GM12878 (cell line): Measurements from ENCODE around the gene PRSS1.

ENCODE experiments used
- BCL11A ChIP-seq: IDR thresholded peaks from 2 replicates; pipeline ENCODE4 v1.6.1; 2011; ENCODE audit warnings: low read depth, low read length
- CBX5 ChIP-seq: sonication (generic); IDR thresholded peaks from 2 replicates; pipeline ENCODE4 v1.6.1; 2016; ENCODE audit warnings: low read depth, moderate library complexity, mild to moderate bottlenecking, inconsistent platforms
- CREM ChIP-seq: IDR thresholded peaks from 2 replicates; pipeline ENCODE4 v1.6.1; 2014; ENCODE audit warnings: antibody characterized with exemption, low read depth
- EGR1 ChIP-seq, 2 experiments: IDR thresholded peaks; 1 replicate in 1 of 2; 2 replicates in 1 of 2; pipeline ENCODE4 v1.6.1; 2011 to 2012; ENCODE audit warnings: low read depth in 2 of 2, low read length in 2 of 2, borderline replicate concordance in 1 of 2, mild to moderate bottlenecking in 1 of 2, moderate library complexity in 1 of 2
- GABPA ChIP-seq: IDR thresholded peaks from 2 replicates; pipeline ENCODE4 v1.6.1; 2014; ENCODE audit warnings: antibody characterized with exemption, low read depth, mild to moderate bottlenecking, inconsistent platforms
- NRF1 ChIP-seq: conservative IDR thresholded peaks from 2 replicates; pipeline ENCODE4 v1.6.1; 2011; ENCODE audit warnings: mild to moderate bottlenecking, low read depth, low read length, improper control_type of control experiment
- POLR2A ChIP-seq: IDR thresholded peaks from 2 replicates; pipeline ENCODE4 v1.6.1; 2011; ENCODE audit warnings: low read depth, mild to moderate bottlenecking, low read length
- RCOR1 ChIP-seq: conservative IDR thresholded peaks from 2 replicates; pipeline ENCODE4 v1.6.1; 2012; ENCODE audit warnings: low read depth, low read length, improper control_type of control experiment
- SREBF2 ChIP-seq: IDR thresholded peaks from 2 replicates; pipeline ENCODE4 v1.6.1; 2012; ENCODE audit warnings: mild to moderate bottlenecking, low read length
- YY1 ChIP-seq: IDR thresholded peaks from 2 replicates; pipeline ENCODE4 v1.6.1; 2011; ENCODE audit warnings: low read depth, mild to moderate bottlenecking, low read length
- TF ChIP-seq, protein P1 (sequence below), 3 experiments: IDR thresholded peaks in 2 of 3; conservative IDR thresholded peaks in 1 of 3; 2 replicates each; pipeline ENCODE4 v1.5.1; 2011; ENCODE audit warnings: low read depth in 3 of 3, low read length in 3 of 3, mild to moderate bottlenecking in 3 of 3, control low read depth in 2 of 3, moderate library complexity in 2 of 3, inconsistent platforms in 1 of 3, mixed read lengths in 1 of 3; ENCODE audit not compliant: control insufficient read depth in 2 of 3, insufficient read depth in 1 of 3; ENCODE audit errors: extremely low read depth in 1 of 3
- TF ChIP-seq, protein P2 (sequence below): IDR thresholded peaks from 2 replicates; pipeline ENCODE4 v1.6.1; 2012; ENCODE audit warnings: low read depth, low read length, improper control_type of control experiment
- TF ChIP-seq, protein P3 (sequence below): IDR thresholded peaks from 2 replicates; pipeline ENCODE4 v1.6.1; 2011; ENCODE audit warnings: borderline replicate concordance, low read depth, mild to moderate bottlenecking, moderate library complexity, low read length; ENCODE audit not compliant: insufficient read depth, poor library complexity, severe bottlenecking
- TF ChIP-seq, protein P4 (sequence below): IDR thresholded peaks from 2 replicates; pipeline ENCODE4 v1.6.1; 2011; ENCODE audit warnings: low read depth, mild to moderate bottlenecking, low read length, moderate library complexity, borderline replicate concordance; ENCODE audit errors: extremely low read depth

DNA sequence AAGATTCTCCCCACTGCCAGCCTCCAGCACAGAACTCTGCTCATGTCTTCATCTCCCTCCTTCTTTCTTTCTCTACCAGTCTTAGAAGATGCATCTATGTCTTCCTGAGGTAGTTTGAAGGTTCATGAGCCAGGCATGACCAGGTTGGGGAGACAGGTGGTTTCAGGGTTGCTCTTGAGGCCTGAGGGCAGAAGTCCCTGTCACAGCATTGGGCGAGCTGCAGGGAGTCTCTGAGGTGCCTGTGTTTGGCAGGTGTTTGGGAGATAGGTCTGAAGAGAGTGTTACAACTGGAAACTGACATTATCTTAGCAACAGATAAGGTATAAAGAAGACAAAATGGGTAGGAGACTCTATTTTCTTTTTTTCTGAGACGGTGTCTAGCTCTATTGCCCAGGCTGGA lies 40.2 kb downstream of the PRSS1 start:
- no peak for TF ChIP-seq POLR2A
- no peak for TF ChIP-seq BCL11A
- TF ChIP-seq SREBF2, result no peak
- TF ChIP-seq, protein P1, sequence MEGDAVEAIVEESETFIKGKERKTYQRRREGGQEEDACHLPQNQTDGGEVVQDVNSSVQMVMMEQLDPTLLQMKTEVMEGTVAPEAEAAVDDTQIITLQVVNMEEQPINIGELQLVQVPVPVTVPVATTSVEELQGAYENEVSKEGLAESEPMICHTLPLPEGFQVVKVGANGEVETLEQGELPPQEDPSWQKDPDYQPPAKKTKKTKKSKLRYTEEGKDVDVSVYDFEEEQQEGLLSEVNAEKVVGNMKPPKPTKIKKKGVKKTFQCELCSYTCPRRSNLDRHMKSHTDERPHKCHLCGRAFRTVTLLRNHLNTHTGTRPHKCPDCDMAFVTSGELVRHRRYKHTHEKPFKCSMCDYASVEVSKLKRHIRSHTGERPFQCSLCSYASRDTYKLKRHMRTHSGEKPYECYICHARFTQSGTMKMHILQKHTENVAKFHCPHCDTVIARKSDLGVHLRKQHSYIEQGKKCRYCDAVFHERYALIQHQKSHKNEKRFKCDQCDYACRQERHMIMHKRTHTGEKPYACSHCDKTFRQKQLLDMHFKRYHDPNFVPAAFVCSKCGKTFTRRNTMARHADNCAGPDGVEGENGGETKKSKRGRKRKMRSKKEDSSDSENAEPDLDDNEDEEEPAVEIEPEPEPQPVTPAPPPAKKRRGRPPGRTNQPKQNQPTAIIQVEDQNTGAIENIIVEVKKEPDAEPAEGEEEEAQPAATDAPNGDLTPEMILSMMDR (IDR thresholded peaks at IDR 0.05 in 2 of 3, conservative IDR thresholded peaks at IDR 0.05 in 1 of 3; ENCODE audit: control insufficient read depth in 2 of 3, extremely low read depth in 1 of 3, insufficient read depth in 1 of 3, low read depth in 3 of 3, low read length in 3 of 3), result no peak
- no peak for TF ChIP-seq NRF1
- TF ChIP-seq, protein P2, sequence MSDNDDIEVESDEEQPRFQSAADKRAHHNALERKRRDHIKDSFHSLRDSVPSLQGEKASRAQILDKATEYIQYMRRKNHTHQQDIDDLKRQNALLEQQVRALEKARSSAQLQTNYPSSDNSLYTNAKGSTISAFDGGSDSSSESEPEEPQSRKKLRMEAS, result no peak
- TF ChIP-seq CBX5, result no peak
- TF ChIP-seq, protein P3, sequence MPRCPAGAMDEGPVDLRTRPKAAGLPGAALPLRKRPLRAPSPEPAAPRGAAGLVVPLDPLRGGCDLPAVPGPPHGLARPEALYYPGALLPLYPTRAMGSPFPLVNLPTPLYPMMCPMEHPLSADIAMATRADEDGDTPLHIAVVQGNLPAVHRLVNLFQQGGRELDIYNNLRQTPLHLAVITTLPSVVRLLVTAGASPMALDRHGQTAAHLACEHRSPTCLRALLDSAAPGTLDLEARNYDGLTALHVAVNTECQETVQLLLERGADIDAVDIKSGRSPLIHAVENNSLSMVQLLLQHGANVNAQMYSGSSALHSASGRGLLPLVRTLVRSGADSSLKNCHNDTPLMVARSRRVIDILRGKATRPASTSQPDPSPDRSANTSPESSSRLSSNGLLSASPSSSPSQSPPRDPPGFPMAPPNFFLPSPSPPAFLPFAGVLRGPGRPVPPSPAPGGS, result no peak
- TF ChIP-seq, protein P4, sequence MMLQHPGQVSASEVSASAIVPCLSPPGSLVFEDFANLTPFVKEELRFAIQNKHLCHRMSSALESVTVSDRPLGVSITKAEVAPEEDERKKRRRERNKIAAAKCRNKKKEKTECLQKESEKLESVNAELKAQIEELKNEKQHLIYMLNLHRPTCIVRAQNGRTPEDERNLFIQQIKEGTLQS, result no peak
- TF ChIP-seq YY1, result no peak
- no peak for TF ChIP-seq GABPA
- no peak for TF ChIP-seq EGR1 (IDR thresholded peaks at IDR 0.05; ENCODE audit: borderline replicate concordance in 1 of 2, low read depth in 2 of 2, low read length in 2 of 2)
- no peak for TF ChIP-seq CREM
- TF ChIP-seq RCOR1, result no peak
